SK-N-DZ (cell line): ENCODE results near the gene PPP4C.

ENCODE experiments used
- DNase-seq: peaks from one replicate; pipeline ENCODE4 v3.0.0-alpha.2; 2015; ENCODE audit warnings: low spot score

The PPP4C gene

DNA sequence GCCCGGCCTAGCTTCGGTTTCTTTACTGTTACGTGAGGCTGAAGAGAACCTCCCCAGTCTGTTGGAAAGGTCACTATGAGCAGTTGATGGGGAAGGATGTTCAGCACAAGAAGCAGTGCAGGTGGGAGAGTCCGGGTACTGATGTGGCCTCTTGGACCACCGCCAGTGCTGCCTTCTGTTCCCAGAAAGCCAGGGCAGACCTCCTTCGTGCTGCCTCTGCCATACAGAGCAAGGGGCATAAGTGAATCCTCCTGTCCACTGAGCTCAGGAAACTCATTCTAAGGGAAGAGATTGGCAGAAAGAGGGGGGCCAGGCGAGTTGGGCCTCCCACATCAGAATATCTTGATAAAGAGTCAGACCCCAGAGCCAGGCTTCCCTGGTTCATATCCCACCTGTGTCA is 3.7 kb downstream of the PPP4C start:
- DNase-seq: no peak

DNA sequence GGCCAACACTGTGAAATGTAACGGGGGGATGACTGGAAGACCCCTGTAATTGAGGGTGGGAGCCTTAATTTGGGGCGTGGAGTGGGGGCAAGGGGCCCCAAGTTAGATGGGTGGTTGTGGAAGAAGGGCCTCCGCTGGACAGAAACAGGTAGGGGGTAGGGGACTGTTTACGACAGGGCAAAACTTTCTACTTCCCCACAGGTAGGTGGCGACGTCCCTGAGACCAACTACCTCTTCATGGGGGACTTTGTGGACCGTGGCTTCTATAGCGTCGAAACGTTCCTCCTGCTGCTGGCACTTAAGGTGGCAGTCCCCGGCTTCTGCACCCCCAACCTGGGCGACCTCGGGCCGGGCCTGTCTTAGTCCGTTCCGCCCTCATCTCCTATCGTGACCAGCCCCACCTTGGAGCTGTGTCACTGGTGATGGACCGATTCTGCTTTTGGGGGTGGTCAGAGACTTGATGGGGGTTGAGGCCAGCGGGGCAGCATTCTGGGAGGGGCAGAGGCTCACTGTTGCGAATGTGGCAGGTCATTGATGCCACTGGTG is 6.8 kb downstream of the PPP4C start:
- no peak for DNase-seq

DNA sequence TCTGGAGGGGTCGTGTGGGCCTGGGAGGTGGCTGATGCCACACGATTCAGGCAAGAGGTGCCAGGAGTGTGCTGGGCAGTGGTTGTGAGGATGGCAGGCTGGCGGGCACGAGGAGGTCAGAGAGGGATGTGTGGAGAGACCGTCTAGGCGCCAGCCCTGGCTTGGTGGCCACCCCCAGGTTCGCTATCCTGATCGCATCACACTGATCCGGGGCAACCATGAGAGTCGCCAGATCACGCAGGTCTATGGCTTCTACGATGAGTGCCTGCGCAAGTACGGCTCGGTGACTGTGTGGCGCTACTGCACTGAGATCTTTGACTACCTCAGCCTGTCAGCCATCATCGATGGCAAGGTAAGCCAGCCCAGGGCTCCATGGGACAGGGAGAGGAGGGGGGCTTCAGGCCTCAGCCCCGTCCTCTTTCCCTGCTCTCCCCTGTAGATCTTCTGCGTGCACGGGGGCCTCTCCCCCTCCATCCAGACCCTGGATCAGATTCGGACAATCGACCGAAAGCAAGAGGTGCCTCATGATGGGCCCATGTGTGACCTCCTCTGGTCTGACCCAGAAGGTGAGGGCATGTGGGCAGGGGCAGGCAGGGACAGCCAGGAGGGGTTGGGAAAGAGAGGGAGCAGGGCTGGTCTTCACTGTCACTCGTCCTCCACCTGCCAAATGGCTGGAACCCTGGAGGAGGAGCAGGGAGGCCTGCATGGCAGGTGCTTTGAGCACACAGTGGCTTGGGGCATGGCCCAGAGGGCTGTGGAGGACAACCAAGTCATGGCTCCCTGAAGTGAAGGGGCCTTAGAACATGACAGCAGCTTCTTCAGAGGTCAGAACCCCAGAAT is 7.6 kb downstream of the PPP4C start:
- DNase-seq: no peak

DNA sequence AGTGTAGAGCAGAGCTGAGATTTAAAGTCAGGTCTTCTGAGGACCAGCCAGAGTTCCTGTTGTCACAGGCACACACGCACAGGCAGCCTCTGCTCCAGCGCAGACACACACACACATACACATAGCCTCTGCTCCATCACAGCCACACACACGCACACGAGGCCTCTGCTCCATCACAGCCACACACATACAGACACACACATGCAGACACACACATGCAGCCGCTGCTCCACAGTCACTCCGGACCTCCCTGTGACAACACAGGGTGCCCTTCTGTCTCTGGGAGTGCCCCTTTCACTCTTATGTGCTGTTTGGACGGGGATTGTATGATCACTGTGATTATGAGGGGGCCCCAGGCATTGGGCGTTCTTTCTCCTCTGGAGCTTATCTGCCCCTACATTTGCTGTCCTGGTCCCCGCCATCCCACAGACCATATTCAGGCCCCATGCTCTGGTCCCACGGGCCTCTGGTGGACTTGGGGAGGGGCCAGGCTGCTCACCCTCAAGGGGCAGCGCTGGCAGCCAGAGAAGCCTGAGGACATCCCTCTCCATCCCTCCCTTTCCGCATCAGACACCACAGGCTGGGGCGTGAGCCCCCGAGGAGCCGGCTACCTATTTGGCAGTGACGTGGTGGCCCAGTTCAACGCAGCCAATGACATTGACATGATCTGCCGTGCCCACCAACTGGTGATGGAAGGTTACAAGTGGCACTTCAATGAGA is 8.5 kb downstream of the PPP4C start:
- no peak for DNase-seq

DNA sequence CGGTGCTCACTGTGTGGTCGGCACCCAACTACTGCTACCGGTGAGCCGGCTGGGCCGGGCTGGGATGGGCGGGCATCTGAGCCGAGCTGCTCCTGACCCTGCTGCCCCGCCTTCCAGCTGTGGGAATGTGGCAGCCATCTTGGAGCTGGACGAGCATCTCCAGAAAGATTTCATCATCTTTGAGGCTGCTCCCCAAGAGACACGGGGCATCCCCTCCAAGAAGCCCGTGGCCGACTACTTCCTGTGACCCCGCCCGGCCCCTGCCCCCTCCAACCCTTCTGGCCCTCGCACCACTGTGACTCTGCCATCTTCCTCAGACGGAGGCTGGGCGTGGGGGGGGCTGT is 9.0 kb downstream of the PPP4C start:
- DNase-seq: no peak

DNA sequence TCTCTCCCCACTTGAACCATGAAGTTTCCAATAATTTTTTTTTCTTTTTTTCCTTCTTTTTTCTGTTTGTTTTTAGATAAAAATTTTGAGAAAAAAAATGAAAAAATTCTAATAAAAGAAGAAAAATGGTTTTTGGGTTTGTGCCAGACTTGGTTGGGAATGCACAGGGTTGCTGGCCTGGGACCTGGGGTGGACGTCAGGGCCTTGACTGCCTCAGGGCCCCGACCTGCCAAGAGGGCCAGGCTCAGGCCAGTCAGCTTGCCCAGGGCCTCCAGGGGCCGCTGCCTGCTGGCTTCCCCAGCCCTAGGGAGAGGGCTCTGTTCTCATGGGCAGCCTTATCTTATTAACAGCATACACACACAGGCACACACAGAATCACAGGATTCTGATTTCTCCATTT is 9.5 kb downstream of the PPP4C start:
- DNase-seq: no peak

DNA sequence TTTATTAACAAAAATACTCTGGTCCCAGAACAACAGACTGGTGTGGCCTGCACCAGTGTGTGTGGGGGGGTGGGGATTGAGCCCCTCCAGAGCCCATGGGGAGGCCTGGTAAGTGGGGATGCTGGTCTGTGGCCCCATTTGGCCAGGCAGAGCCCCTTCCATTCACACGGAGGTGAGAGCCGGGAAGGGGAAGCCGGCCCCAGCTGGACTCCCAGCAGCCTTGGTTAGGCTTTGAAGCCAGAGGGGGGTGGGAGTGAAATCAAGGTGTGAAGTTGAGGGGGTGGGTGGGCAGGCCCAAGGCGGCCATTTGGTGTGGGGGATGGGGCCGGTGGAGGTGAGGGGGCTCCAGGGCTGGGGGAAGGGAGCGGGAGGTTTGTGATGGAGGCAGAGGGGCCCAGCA is 10.0 kb downstream of the PPP4C start:
- no peak for DNase-seq

DNA sequence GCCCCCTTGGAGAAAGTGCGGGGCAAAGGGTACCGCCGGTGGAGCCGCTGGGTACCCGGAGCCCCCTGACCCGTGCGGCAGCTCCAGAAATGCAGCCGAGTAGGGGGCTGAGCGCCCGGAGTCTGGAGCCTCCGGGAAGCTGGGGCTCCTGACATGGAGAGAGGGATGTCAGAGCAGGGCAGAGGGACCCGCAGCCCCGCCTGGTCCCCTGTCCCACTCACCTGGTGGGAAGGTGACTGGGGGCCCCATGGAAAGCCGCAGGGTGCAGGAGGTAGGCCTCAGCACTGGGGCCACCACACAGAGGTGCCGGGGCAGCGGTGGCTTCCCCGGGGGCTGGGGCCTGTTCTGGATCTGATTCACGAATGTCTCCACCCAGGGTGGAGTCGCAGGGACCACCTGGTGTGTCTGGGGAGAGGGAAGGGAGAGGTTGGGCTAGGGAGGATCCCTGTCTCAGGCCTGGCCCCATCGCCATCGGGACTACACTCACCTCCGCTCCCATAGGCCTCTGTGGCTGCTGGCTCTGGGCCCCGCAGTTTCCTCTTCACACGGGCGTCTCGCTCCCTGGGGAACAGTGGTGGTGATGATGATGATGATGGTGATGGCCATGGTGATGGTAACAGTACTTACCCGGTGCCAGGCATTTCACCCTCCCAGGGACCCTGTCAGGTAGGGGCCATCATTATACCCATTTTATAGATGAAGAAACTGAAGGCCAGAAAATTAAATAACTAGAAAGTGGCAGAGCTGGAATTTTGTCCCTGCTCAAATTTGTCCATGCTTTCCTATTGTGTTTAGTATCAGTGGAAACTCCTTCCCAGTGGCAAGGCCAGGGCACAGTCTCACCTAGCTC is 10.7 kb downstream of the PPP4C start:
- no peak for DNase-seq

DNA sequence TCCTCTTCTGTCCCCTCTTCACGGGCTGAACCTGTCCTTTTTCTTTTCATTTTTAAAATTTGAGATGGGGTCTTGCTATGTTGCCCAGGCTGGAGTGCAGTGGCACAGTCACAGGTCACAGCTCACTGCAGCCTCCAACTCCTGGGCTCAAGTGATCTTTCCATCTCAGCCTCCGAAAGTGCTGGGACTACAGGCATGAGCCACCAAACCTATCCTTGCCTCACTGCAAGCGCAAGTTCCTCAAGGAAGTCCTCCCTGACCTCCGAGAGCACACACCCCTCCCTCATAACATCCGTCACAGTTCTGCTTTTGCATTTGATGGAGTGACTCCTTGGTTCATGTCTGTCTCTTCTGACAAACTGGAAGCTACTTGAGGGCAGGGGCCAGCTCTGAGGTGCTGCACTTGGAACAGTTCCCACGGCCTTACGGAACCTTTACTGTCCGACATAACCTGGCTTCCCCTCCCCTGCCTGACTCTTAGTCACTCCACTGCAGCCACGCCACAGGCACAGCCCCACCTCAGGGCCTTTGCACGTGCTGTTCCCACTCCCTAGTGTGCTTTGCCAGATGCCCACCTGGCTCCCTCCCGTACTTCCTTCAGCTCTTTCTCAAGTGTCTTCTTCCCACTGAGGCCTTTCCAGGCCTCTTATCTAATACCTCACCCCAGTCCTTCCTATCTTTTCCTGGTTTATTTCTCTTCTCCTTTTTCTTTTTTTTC is 11.5 kb downstream of the PPP4C start:
- no peak for DNase-seq

DNA sequence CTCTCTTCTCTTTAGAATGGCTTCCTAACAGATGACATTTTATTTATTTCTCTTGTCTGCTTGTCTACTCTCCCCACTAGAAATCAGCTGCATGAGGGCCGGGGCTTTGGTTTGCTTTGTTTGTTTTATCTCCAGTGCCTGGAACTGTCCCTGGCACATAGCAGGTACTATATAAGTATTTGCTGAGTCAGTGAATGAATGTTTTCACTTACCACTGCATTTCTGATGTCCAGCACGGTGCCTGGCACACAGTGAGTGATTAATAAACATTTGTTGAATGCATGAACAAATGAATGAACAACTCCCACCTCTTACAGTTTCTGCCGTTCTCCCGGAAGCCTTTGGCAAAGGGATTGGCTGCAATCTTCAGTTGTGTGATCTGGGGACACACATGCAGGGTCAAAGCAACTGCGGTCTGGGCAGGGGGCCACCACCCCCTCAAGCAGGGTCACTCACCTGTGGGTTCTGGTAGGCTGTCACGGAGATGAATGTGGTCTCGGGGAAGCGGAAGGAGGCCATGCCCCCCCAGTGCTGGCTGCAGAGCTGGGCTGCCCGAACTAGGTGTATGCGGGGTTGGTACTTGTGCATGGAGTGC is 12.5 kb downstream of the PPP4C start:
- DNase-seq: no peak

DNA sequence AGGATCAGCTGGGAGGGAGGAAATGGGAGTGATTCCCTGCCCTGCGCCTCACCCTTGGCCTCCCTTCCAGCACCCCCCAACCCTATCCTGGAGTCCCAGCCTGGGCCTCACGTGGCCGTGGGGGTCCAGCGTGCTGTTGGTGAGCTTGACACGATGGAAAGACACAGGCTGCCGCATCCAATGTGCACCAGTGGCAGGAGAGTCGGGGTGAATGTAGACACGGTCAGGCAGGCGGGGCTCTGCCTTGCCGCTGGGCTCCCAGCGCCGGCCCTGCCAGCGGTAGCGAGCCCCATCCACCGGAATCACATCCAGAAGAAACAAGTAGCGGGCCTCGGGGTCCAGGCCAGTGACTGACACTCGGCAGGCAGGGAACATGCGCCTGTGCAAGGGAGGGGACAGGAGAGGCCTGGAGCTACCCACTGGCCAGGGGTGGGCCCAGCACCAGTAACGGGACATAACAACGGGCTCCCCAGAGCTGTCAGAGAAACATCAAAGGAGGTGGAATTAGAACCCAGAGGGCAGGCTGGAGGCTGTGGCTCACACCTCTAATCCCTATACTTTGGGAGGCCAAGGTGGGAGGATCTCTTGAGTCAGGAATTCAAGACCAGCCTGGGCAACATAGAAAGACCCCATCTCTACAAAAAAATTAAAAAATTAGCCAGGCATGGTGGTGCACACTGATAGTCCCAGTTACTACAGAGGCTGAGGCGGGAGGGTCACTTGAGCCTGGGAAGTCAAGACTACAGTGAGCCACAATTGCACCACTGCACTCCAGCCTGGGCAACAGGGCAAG is 13.2 kb downstream of the PPP4C start:
- no peak for DNase-seq

DNA sequence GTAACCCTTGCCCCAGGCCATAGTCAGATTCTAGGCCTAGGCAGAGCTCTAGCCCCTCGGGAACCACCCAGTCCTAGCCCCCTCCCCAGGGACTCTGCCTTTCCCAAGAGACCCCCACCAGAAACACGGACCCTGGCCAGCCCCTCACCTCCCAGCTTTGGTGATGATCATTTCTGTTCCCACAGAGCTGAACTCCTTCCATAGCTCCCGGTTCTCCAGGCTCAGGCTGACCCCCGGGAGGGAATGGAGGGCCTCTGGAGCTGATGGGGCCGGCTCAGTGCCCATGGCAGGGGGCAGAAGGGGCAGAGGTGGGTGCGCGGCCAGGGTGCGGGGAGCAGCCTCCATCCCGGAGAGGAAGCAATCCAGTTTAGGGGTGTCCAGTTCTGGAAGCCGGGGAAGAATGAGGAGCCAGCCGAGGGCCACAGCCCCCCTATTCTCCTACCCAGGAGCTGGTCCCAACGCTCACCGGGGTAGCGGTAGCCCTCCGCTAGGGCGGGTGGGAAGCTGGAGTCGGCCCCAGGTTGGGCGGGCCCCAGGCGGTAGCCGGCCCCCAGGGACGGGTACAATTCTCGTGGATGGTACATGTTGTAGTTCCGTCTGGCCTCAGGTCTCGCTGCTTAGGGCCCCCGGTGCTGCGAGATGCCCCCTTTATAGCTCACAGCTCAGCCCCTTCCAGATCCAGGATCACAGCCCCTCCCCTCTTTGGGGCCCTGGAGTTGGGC is 15.0 kb downstream of the PPP4C start:
- DNase-seq: no peak

DNA sequence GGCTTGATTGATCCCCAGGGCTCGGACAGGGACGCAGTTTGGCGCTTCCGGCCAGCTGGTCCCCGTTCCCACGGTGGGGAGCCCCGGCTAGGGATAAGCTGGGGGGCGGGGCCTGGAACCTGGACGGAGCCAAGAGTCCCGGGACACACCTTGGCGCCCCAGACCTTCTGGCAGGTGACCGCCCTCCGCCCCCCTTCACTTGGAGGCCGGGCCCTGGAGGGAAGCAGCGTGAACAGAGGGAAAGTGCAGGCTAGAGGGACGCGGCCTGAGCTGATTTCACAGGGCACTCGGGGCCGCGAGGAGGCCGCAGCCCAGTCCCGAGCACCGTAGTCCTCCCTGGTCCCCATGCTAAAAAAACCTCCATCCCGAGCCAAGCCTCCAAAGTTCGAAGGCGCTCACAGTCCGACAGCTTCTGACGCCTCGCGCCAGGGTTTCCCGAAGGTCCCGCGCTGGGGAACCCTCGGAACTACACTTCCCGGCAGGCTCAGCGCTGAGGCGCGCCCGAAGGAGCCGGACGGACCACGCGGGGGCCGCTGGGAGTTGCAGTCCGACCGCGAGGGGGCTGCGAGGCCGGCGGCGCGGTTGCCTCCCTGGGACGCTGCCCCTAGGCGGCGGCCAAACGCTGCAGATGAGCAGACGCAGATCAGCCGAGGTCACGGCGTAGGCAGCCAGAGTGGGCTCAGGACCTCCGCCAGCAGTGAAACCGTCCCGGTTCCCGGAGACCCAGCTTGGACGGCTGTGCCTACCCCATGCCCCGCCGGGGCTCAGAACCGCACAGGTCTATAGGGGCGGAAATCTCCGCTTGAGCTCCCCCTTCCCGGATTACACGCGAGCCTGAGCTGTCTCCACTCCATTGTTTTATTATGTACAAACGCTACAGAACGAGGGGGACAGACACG is 15.9 kb downstream of the PPP4C start, which contains the start of gene TBX6:
Gene TBX6 (minus strand): TSS at position 451 of the 899 bp plus-strand sequence. CDS start 731 bp downstream, outside the sequence.
- DNase-seq: peak; percentile 91

DNA sequence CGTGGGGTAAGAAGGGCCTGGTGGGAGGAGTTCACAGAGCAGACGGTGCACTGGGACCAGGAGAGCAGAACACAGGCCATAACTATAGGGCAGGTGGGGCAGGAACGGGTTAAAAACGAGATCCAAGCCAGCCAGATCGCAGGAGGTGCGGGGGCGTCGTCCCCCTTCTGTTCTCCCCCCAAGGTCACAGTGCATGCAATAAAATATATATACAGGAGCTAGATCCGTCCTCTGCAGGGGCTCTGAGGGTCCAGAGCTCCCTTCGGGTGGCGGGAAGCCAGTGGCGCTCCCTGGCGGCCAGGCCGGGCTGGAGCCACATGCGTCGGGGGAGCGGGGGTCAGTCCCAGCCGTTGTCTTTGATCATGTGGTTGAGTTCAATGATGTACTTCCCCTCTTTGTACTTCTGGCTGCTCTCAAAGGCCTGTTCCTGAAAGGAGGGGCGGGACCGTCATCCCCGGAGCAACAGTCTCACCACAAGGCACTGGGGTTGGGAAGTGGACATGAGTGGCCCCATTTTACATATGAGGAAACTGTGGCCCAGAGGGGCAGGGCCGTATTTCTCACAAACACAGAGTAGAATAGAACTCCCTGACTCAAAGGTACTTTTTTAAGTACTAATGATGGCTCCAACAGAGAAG is 16.7 kb downstream of the PPP4C start:
- DNase-seq: peak; percentile 89

DNA sequence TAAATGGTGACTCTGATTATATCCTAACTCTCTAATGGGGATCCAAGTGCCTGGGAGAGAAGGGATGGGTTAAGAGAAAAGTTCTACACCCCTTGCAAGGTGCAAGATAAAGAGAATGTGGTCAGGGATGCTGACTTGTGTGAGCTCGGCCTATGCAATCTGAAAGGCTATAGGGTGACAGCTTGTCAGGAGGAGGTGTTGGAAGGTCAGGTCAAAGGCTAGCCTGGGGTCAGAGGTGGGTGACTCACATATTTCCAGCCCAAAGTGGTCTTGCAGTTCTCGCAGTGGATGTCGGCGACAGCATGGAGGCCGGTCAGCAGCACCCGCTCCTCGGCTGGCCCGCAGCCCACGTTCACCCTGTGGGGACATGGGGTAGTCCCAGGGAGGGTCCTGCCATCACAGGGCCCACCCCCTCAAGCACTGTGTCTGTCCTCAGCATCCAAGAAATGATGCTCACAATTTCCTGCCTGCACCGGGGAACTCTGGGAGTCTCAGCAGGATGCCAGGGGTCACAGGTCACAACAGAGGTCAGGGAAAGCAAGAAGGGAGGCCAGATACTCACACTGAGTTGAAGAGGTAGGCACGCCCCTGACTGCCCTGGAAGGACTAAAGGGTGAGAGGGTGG is 18.9 kb downstream of the PPP4C start:
- no peak for DNase-seq

DNA sequence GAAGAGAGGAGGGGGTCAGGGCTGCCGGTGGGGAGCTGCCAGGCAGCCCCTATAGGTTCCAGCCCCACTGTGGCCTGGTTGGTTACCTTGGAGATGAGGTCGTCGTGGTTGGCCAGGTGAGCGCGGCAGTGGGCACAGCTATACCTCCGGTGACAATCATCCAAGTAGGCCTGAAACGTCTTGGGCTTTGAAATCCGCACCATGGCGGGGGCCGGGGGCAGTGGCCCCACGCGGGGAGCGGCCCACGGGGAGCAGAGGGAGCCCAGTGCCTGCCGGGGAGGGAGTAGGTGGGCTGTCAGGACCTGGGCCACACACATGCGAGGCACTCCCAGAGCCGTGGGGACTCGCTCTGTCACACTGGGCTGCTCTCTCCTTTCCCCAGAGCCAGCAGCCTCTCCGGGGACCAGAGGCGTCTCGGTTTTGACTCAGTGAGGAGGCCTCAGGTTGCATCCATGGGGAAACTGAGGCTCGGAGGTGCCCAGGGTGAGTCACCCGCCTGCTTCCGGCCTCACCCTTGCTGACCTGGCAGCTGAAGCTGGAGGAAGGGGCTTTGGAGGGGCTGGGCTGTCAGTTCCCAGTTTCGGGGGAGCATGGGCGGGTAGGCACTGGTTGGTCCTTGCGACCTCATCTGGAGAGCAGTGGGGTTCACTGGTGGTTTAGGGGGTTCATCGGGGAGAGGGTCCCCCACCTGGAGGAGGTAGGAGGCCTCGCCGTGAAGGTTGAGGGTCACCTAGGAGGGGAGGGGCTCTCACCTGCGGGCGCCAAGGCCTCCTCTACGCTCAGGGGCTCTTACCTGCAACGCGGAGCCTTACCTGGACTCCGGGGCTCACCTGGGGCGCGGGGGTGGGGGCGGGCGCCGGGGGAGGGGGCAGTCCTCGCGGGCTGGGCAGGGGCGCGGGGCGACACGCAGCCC is 19.6 kb downstream of the PPP4C start:
- no peak for DNase-seq
